MM.1S (cell line): ENCODE results near the gene CARMIL1.

Experiments used
- EZH2 ChIP-seq: fragments of 300-600 bp; sonication (generic); optimal IDR thresholded peaks from 2 replicates; pipeline ENCODE3; 2017; ENCODE audit warnings: low read depth, mild to moderate bottlenecking, antibody characterized with exemption, low read length, mixed read lengths
- TF ChIP-seq, protein P1 (sequence below): fragments of 300-600 bp; sonication (generic); IDR thresholded peaks from 2 replicates; pipeline ENCODE4 v1.5.1; 2016; ENCODE audit warnings: antibody characterized with exemption, low read length, mixed read lengths

DNA sequence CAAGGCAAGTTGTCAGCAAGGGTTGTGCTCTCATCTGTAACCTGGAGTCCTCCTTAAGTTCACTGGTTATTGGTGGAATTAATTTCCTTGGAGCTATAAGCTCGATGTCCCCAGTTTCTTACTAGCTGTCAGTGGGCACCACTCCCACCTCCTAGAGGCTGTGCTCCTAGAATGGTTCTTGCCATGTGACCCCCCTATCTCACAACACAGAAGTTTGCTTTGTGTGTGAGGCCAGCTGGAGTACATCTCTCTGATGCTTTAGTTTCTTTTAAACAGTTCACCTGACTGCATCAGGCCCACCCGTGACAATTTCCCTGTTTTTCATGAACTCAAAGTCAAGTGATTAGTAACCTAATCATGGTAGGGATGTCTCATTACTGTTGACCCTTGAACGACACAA lies 193.7 kb downstream of the CARMIL1 start:
- TF ChIP-seq, protein P1, sequence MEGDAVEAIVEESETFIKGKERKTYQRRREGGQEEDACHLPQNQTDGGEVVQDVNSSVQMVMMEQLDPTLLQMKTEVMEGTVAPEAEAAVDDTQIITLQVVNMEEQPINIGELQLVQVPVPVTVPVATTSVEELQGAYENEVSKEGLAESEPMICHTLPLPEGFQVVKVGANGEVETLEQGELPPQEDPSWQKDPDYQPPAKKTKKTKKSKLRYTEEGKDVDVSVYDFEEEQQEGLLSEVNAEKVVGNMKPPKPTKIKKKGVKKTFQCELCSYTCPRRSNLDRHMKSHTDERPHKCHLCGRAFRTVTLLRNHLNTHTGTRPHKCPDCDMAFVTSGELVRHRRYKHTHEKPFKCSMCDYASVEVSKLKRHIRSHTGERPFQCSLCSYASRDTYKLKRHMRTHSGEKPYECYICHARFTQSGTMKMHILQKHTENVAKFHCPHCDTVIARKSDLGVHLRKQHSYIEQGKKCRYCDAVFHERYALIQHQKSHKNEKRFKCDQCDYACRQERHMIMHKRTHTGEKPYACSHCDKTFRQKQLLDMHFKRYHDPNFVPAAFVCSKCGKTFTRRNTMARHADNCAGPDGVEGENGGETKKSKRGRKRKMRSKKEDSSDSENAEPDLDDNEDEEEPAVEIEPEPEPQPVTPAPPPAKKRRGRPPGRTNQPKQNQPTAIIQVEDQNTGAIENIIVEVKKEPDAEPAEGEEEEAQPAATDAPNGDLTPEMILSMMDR = no peak
- TF ChIP-seq EZH2 = no peak
